SK-N-SH treated with all-trans-retinoic acid at 6 μM for 48 hours (cell line): ENCODE measurements around the gene PAOX.

ENCODE experiments used
- GLIS3 ChIP-seq: fragments of 250-450 bp; sonication (Bioruptor Pico); IDR thresholded peaks from 2 replicates; pipeline ENCODE4 v1.5.0; 2020; ENCODE audit warnings: mild to moderate bottlenecking, moderate library complexity
- PPARA ChIP-seq: fragments of 250-450 bp; sonication (Bioruptor Pico); IDR thresholded peaks from 2 replicates; pipeline ENCODE4 v1.5.0; 2020; ENCODE audit warnings: mild to moderate bottlenecking, borderline replicate concordance
- TCF4 ChIP-seq: fragments of 250-450 bp; sonication (Bioruptor Pico); IDR thresholded peaks from 2 replicates; pipeline ENCODE4 v1.8.0; 2021; ENCODE audit warnings: mild to moderate bottlenecking, moderate library complexity, borderline replicate concordance
- ZFP30 ChIP-seq: fragments of 450-650 bp; formaldehyde crosslinking; IDR thresholded peaks from 2 replicates; pipeline ENCODE4 v1.5.0; 2022; ENCODE audit warnings: mild to moderate bottlenecking, moderate library complexity
- TF ChIP-seq, protein P1 (sequence below): fragments of 250-450 bp; sonication (Bioruptor Pico); IDR thresholded peaks from 2 replicates; pipeline ENCODE4 v1.5.0; 2020; ENCODE audit warnings: mild to moderate bottlenecking, moderate library complexity
- TF ChIP-seq, protein P2 (sequence below): fragments of 250-450 bp; sonication (Bioruptor Pico); IDR thresholded peaks from 2 replicates; pipeline ENCODE4 v1.5.1; 2020; ENCODE audit warnings: low read depth, mild to moderate bottlenecking, moderate library complexity
- TF ChIP-seq, protein P3 (sequence below): fragments of 250-450 bp; sonication (Bioruptor Pico); IDR thresholded peaks from 2 replicates; pipeline ENCODE4 v1.8.0; 2020; ENCODE audit warnings: mild to moderate bottlenecking, moderate library complexity, borderline replicate concordance

DNA sequence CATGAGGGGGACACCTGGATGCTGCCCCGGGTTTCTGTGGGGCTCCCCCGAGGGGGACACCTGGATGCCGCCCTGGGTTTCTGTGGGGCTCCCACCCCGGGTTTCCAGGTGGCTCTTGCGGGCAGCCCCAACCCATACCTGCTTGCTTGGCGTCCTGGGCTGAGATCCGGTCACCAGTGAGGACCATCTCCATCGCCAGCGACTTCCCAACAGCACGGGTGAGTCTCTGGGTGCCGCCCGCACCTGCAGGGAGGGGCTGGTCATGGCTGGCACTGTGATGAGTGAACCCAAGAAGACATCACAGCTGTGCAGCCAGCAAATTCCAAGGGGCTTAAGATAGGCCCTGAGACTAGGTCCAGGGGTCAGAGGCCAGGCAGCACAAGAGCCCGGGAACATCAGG is 12.3 kb upstream of the PAOX start:
- TF ChIP-seq, protein P1, sequence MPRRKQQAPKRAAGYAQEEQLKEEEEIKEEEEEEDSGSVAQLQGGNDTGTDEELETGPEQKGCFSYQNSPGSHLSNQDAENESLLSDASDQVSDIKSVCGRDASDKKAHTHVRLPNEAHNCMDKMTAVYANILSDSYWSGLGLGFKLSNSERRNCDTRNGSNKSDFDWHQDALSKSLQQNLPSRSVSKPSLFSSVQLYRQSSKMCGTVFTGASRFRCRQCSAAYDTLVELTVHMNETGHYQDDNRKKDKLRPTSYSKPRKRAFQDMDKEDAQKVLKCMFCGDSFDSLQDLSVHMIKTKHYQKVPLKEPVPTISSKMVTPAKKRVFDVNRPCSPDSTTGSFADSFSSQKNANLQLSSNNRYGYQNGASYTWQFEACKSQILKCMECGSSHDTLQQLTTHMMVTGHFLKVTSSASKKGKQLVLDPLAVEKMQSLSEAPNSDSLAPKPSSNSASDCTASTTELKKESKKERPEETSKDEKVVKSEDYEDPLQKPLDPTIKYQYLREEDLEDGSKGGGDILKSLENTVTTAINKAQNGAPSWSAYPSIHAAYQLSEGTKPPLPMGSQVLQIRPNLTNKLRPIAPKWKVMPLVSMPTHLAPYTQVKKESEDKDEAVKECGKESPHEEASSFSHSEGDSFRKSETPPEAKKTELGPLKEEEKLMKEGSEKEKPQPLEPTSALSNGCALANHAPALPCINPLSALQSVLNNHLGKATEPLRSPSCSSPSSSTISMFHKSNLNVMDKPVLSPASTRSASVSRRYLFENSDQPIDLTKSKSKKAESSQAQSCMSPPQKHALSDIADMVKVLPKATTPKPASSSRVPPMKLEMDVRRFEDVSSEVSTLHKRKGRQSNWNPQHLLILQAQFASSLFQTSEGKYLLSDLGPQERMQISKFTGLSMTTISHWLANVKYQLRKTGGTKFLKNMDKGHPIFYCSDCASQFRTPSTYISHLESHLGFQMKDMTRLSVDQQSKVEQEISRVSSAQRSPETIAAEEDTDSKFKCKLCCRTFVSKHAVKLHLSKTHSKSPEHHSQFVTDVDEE (CRISPR knock-in tag) = no peak
- TF ChIP-seq, protein P2, sequence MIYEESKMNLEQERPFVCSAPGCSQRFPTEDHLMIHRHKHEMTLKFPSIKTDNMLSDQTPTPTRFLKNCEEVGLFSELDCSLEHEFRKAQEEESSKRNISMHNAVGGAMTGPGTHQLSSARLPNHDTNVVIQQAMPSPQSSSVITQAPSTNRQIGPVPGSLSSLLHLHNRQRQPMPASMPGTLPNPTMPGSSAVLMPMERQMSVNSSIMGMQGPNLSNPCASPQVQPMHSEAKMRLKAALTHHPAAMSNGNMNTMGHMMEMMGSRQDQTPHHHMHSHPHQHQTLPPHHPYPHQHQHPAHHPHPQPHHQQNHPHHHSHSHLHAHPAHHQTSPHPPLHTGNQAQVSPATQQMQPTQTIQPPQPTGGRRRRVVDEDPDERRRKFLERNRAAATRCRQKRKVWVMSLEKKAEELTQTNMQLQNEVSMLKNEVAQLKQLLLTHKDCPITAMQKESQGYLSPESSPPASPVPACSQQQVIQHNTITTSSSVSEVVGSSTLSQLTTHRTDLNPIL (CRISPR knock-in tag) = no peak
- no peak for TF ChIP-seq PPARA (CRISPR knock-in tag)
- TF ChIP-seq TCF4 = no peak
- TF ChIP-seq, protein P3, sequence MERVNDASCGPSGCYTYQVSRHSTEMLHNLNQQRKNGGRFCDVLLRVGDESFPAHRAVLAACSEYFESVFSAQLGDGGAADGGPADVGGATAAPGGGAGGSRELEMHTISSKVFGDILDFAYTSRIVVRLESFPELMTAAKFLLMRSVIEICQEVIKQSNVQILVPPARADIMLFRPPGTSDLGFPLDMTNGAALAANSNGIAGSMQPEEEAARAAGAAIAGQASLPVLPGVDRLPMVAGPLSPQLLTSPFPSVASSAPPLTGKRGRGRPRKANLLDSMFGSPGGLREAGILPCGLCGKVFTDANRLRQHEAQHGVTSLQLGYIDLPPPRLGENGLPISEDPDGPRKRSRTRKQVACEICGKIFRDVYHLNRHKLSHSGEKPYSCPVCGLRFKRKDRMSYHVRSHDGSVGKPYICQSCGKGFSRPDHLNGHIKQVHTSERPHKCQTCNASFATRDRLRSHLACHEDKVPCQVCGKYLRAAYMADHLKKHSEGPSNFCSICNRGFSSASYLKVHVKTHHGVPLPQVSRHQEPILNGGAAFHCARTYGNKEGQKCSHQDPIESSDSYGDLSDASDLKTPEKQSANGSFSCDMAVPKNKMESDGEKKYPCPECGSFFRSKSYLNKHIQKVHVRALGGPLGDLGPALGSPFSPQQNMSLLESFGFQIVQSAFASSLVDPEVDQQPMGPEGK (CRISPR knock-in tag) = no peak
- TF ChIP-seq GLIS3 (CRISPR knock-in tag) = no peak
- TF ChIP-seq ZFP30 (CRISPR knock-in tag) = no peak
